HG02870 (cell line): ENCODE data around the gene ARPC5.

Experiments
- ATAC-seq: cut with Tn5 transposase; IDR thresholded peaks from one replicate; pipeline ENCODE4 v1.9.1; 2021; ENCODE audit warnings: mild to moderate bottlenecking, moderate library complexity; ENCODE audit not compliant: unreplicated experiment

Gene ARPC5

DNA sequence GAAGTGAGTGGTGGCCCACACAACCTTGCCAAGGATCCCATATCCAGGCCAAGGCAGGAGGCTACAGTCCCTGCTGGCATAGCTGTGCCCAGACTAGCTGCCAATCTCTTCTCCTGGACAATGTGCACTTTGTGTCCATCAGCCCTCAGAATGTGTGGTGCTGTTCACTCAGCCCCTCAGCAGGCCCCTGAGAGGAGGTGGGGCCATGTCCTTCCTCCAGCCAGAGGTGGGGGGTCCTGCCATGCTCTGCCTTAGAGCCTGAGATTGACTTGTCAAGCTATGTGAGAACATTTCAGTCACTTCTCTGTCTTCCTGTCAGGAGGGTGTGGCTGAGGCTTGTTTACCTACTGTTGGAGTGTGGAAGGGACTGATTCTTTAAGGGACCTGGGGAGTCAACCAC, 46.8 kb downstream of the ARPC5 start:
- no peak for ATAC-seq

GRCh38 chr1:183586926-183587325, 48.7 kb downstream of the ARPC5 start:
- ATAC-seq = no peak

- ATAC-seq = no peak
These were observed 49.1 kb downstream of the ARPC5 start for GRCh38 chr1:183586455-183586854.

DNA sequence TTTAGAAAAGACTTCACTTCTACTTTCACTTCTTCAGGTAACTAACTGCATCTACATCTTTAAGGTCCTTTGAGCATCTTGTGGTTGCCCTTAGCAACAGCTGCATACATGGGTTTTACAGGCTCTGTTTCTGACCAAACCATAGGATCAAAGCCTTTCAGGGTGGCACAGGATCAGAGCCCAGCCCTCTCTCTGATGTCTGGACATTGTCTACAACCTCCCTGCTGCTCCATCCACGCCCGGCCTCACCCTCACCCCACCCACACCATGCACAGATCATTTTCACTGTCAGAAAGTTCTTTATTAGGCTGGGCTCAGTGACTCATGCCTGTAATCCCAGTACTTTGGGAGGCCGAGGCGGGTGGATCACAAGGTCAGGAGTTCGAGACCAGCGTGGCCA, 50.5 kb downstream of the ARPC5 start:
- no peak for ATAC-seq

- no peak for ATAC-seq
These were observed 51.4 kb downstream of the ARPC5 start for GRCh38 chr1:183584147-183584546.

GRCh38 chr1:183583466-183583865, 52.1 kb downstream of the ARPC5 start:
- no peak for ATAC-seq

DNA sequence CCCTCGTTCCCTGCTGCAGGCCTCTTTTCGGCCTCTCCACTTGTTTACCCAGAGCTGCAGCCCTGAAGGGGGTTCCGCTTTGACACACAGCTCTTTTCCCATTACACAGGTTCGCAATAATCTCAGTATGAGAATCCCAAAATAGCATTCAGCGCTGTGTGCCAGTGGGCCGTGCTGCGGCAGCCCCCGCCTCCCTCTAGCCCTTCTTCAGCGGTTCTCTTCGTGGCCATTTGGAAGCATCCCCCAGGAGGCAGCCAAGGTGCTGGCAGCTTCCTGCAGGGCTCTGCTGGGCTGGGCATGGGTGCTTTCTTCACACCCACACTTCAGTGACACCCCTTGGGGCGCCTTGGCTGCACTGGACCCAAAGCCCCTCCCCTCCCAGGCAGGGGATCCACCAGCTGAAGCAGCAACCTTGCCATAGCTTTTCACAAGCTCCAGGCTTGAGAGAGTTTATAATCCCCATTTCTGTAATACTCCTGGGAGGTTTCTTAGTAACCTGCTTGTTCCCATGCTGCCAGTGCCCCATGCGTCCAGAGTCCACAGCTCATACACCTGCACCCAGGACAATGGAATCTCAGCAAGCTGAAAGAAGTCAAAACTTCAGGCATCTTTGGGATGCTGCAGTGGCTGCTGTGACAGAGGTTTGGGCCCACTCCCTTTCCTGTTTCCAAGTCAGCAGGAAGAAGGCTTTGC, 53.4 kb downstream of the ARPC5 start:
- no peak for ATAC-seq

- no peak for ATAC-seq
These were observed 55.3 kb downstream of the ARPC5 start for GRCh38 chr1:183580281-183580682.

DNA sequence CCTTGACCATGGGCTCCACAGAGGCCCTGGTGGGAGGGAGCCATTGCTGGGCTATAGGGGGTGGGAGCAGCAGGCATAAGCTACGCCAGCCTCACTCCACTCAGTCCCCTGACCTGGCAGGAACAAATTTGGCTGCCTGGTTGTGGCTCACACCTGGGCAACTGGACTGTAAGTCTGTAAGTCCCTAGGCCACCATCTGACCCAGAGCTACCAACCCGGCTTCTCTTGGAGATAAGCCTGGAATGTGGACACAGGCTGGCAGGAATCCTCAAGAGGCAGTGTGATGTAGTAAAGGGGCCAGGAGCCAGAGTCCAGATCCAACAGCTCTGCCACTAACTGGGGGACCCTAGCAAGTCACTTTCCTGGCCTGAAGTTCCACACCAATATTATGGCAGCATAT, 56.7 kb downstream of the ARPC5 start:
- ATAC-seq = no peak

GRCh38 chr1:183577897-183578465, 57.6 kb downstream of the ARPC5 start:
- no peak for ATAC-seq

DNA sequence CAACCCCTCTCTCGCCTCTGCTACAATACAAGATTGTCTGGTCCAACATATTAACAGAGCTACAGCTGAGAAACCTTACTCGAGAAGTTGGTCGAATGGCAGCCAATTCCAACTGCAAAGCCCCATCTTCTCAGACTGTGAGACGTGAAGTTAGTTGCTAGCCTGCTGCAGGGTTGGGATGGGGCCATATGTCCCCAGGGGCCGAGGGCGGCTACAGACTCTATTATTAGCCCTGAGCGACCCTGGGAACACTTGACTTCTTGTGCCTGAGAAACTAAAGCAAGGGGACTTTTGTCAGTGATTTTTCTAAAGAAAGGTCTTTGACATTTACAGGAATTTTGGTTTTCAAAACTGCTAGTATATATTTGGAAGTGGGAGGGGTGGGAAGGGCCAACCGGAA, 59.0 kb downstream of the ARPC5 start:
- no peak for ATAC-seq

- ATAC-seq = no peak
These were observed 60.0 kb downstream of the ARPC5 start for GRCh38 chr1:183575606-183576005.

- ATAC-seq = no peak
These were observed 62.9 kb downstream of the ARPC5 start for GRCh38 chr1:183572721-183573120.

DNA sequence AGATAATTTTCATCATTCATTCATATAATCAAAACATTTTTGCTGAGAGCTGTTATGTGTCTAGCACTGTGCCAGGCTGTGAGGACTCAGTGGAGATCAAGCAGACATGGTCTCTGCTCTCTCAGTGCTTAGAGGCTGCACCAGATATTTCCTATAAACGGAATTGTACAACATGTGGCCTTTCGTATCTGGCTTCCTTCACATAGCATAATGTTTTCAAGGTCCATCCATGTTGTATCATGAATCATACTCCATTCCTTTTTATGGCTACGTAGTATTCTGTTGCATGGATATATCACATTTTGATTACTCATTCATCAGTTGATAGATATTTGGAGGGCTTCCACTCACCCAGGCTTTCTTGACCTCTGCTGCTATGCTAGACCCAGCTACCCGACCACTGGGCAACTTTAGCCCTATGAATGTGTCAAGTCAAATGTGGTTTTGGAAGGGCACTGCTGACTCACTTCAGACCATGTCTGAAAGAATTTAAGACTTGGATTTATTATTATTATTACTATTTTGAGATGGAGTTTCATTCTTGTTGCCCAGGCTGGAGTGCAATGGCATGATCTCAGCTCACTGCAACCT, 63.8 kb downstream of the ARPC5 start:
- no peak for ATAC-seq
